Colonic mucosa (tissue), 4 donors: ENCODE measurements around the gene ITGB8. TPM values are rescaled to one million over a fixed set of nuclear protein-coding genes. Genes with fewer than 3 reads are reported as not detected.
A peak's percentile ranks its signal among the peaks of the same experiment; 100 is the strongest.

Experiments
- DNase-seq: peaks from one replicate; pipeline ENCODE4 v3.0.0-alpha.2; 2020
- H3K27ac ChIP-seq: fragments of 200-600 bp; one replicate; pipeline ENCODE4 v1.8.0; 2021
- H3K27me3 ChIP-seq: fragments of 200-600 bp; one replicate; pipeline ENCODE4 v1.8.0; 2021
- H3K36me3 ChIP-seq: fragments of 200-600 bp; one replicate; pipeline ENCODE4 v1.8.0; 2021
- H3K4me1 ChIP-seq: fragments of 200-600 bp; one replicate; pipeline ENCODE4 v1.8.0; 2021; ENCODE audit warnings: mild to moderate bottlenecking
- H3K4me3 ChIP-seq: fragments of 200-600 bp; one replicate; pipeline ENCODE4 v1.8.0; 2021
- H3K9ac ChIP-seq, 2 donors: one replicate each; pipeline ENCODE4 v1.7.0; 2013; ENCODE audit warnings: control low read depth in 2 of 2, low read depth in 2 of 2, low read length in 2 of 2
- H3K9me3 ChIP-seq: fragments of 200-600 bp; one replicate; pipeline ENCODE4 v1.8.0; 2021
- intact Hi-C: fragments of 100-400 bp; cut with DNase I; formaldehyde crosslinking; loops from one replicate; pipeline ENCODE4 v1.14.1; 2022
- total RNA-seq, 2 donors: library from RNA; stranded (reverse); fragmentation: NEBNext Ultra II Directional in 1 of 2; extraction: Animal tissue kit (Norgen Biotek cat#: 25700) in 1 of 2; gene quantifications; one replicate each; pipeline ENCODE4 v1.2.1, GENCODE V29; 2021
- TF ChIP-seq, protein P1 (sequence below): fragments of 200-600 bp; IDR thresholded peaks from one replicate; pipeline ENCODE4 v1.8.0; 2022; ENCODE audit warnings: antibody characterized with exemption, mild to moderate bottlenecking
- donor health status: healthy.
- donor health status: DM: no; HTN: no; CAD: no.
- donor health status: DM: no; HTN: no; CAD: no.

Gene ITGB8
- total RNA-seq = 1 to 10 TPM; 7.3 to 8.1 TPM

DNA sequence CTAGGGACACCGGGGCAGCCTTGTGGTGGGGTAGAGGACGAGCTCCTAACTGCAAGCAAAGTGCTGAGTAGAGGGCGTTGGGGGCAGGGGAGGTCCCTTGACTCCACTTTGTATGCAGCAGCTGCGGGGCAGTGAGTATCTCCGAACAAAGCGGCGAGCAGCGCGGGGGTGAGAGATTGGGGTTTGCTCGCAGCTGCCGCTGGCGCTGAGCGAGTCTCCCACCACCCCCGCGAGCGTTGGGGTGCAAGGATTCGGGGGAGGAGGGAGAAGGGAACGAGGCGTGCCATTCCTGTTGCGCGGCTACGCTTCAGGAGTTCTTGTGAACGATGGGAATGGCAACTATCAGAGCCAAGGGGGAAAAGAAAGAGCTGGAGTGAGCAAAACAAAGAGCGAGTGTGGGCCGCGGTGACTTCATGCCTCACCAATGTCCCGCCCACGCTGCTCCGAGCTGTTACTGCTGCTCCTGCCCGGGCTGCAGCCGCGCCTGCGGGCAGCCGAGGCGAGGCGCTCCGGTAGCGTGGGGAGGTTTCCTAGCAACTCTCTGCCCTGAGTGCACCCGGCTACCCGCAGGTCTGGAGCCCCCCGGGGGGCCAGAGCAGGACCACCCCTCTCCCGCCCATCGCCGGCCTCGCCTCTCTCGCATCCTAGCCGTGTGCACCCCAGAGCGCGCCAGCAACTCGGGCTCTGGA is at the start of gene ITGB8:
ITGB8 (plus strand) TSS at position 662 of the 689 bp plus-strand sequence. CDS start 907 bp downstream, outside the sequence.
- TF ChIP-seq, protein P1, sequence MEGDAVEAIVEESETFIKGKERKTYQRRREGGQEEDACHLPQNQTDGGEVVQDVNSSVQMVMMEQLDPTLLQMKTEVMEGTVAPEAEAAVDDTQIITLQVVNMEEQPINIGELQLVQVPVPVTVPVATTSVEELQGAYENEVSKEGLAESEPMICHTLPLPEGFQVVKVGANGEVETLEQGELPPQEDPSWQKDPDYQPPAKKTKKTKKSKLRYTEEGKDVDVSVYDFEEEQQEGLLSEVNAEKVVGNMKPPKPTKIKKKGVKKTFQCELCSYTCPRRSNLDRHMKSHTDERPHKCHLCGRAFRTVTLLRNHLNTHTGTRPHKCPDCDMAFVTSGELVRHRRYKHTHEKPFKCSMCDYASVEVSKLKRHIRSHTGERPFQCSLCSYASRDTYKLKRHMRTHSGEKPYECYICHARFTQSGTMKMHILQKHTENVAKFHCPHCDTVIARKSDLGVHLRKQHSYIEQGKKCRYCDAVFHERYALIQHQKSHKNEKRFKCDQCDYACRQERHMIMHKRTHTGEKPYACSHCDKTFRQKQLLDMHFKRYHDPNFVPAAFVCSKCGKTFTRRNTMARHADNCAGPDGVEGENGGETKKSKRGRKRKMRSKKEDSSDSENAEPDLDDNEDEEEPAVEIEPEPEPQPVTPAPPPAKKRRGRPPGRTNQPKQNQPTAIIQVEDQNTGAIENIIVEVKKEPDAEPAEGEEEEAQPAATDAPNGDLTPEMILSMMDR = no peak
- intact Hi-C loops = no loop called here
- H3K36me3 ChIP-seq = no peaks in the 10 kb centered on the region
- DNase-seq = peak; percentile 76
- peak within 1 kb of the TSS; percentile 93 for H3K27ac ChIP-seq
- H3K9ac ChIP-seq = peak within 1 kb of the TSS; percentile 90 to 96
- H3K27me3 ChIP-seq = peaks cover 4% of the 10 kb centered on the region
- H3K4me1 ChIP-seq = no peaks in the 10 kb centered on the region
- H3K4me3 ChIP-seq = peak within 1 kb of the TSS; percentile 69
- no peaks in the 10 kb centered on the region for H3K9me3 ChIP-seq

DNA sequence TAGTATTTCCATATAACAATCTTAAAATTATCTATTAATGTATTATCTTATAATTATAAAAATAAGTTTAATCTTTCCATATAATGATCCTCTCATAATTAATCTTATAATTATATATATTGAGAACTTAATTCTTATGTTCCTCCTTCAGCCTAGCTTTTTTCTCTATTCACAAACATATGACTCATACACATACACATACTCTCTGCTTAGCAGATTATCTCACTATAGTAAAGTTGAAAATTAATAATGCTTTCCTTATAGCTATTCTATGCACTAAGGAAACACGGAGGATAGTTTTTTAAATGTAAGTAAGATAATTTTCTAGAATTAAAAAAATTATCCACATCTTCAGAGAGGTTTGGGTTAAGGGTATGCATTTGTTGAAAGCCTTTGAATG is 47.7 kb upstream of the ITGB8 start:
- no peaks in the 10 kb centered on the region for H3K9me3 ChIP-seq
- H3K36me3 ChIP-seq = no peaks in the 10 kb centered on the region
- TF ChIP-seq, protein P1 = no peak
- H3K4me1 ChIP-seq = no peaks in the 10 kb centered on the region
- no peak for DNase-seq
- H3K4me3 ChIP-seq = no peak overlapping the region
- no peaks in the 10 kb centered on the region for H3K27me3 ChIP-seq
- intact Hi-C loops = no loop called here
- H3K9ac ChIP-seq = no peak overlapping the region
- H3K27ac ChIP-seq = no peak overlapping the region

DNA sequence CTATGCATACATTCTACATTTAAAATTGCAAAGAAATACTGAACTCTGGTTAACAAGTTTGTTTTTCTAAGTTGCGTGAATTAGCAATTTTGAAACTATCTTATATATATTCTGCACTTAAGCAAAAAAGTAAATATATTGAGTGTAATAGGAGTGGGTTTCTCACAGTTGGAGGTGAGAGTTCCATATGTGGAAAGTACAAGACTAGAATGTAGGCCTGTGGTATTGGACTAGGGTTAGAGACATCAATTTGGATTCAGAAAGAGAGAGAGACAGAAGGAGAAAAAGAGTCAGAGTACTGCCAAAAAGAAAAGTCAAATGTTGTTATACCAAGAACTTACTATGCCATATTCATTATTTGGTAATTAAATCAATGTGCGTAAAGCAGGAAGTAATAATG is 47.3 kb upstream of the ITGB8 start:
- no peak for DNase-seq
- Histone ChIP-seq H3K36me3 (no peaks in the 10 kb centered on the region), H3K4me3 (no peak overlapping the region), H3K9ac (no peak overlapping the region), H3K27me3 (no peaks in the 10 kb centered on the region), H3K9me3 (no peaks in the 10 kb centered on the region), H3K27ac (no peak overlapping the region), H3K4me1 (no peaks in the 10 kb centered on the region)
- intact Hi-C loops = no loop called here
- TF ChIP-seq, protein P1 = no peak

DNA sequence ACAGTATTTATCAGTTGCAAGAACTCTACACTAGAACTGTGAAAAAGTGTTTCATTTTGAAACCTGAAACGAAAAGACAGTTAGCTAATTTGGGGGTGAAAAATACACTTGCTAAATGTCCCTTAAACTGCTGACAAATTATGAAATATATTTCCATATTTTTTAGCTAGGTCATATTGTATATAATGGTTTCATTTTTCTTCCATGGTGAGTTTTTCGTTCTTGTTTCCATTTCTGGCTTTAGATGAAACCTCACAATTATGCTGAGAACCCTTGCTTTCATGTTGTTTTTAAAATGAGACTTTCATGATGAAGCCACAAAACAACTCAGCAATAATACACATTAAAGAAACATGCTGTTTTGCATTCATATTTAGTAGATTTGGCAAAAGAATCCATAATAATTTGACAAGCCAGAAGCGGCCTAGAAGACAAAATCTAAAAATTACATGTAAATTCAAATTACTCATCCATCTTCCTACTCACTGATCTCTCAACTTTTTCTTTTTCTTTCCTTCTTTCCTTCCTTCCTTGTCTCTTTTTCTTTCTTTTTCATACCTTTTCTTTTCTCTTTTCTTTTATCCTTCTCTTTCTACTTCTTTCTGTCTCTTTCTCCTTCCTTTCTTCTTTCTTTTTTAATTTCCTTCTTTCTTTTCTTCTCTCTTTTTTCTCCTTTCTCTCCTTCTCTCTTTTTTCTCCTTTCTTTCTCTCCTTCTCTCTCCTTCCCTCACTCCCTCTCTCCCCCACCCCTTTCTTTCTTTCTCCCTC is 46.5 kb upstream of the ITGB8 start:
- DNase-seq = no peak
- intact Hi-C loops = no loop called here
- Histone ChIP-seq H3K4me3 (no peak overlapping the region), H3K9ac (no peak overlapping the region), H3K4me1 (no peaks in the 10 kb centered on the region), H3K27me3 (no peaks in the 10 kb centered on the region), H3K9me3 (no peaks in the 10 kb centered on the region), H3K27ac (no peak overlapping the region), H3K36me3 (no peaks in the 10 kb centered on the region)
- TF ChIP-seq, protein P1 = no peak

DNA sequence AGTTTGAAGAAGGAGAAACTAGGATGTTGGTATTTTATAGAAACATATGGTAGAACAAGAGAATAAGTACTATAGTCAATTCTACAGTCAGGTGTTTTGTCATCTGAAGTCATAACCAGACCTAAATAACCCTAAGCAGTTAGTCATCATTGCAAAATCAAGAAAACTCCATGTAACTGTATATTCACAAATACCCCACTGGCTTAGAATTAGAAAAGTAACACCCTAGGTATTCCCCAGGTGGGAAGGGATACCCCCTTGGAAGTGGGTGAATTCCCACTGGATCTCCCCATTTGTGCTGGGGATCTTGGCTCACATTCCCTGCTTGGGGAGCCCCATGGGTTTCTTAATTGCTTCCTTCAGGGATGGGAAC is 45.9 kb upstream of the ITGB8 start:
- Histone ChIP-seq H3K36me3 (no peaks in the 10 kb centered on the region), H3K27ac (no peak overlapping the region), H3K4me1 (no peaks in the 10 kb centered on the region), H3K9ac (no peak overlapping the region), H3K27me3 (no peaks in the 10 kb centered on the region), H3K9me3 (no peaks in the 10 kb centered on the region), H3K4me3 (no peak overlapping the region)
- no peak for DNase-seq
- TF ChIP-seq, protein P1 = no peak
- intact Hi-C loops = no loop called here
